Rectal smooth muscle tissue (tissue), 1 donor: Measurements from ENCODE around the gene ZNF225.
"Not testable (repeated sequence)": the region's sequence is repeated elsewhere in the genome, so short reads cannot be mapped to it uniquely, and the experiment has no call there.

Source experiments
- H3K27ac ChIP-seq: one replicate; pipeline ENCODE4 v1.7.0; 2013; ENCODE audit warnings: low read depth, low read length, inconsistent platforms
- H3K27me3 ChIP-seq: one replicate; pipeline ENCODE4 v1.7.0; 2013; ENCODE audit warnings: low read length; ENCODE audit not compliant: control insufficient read depth, insufficient read depth
- H3K36me3 ChIP-seq: one replicate; pipeline ENCODE4 v1.7.0; 2013; ENCODE audit warnings: low read length; ENCODE audit not compliant: control insufficient read depth, insufficient read depth
- H3K4me1 ChIP-seq: one replicate; pipeline ENCODE4 v1.7.0; 2013; ENCODE audit warnings: low read length; ENCODE audit not compliant: control insufficient read depth, insufficient read depth
- H3K4me3 ChIP-seq: one replicate; pipeline ENCODE4 v1.7.0; 2013; ENCODE audit warnings: low read length
- H3K9ac ChIP-seq: one replicate; pipeline ENCODE4 v1.7.0; 2013; ENCODE audit warnings: low read length

ZNF225 gene

GRCh38 chr19:44170660-44171059, 57.5 kb downstream of the ZNF225 start:
- H3K4me3 ChIP-seq, H3K4me1 ChIP-seq, H3K9ac ChIP-seq, H3K27me3 ChIP-seq, H3K27ac ChIP-seq: not testable (repeated sequence)
- H3K36me3 ChIP-seq: peaks cover 64% of the 10 kb centered on the region

GRCh38 chr19:44176590-44176989, 63.4 kb downstream of the ZNF225 start:
- H3K4me1 ChIP-seq: no peaks in the 10 kb centered on the region
- peaks cover 50% of the 10 kb centered on the region for H3K36me3 ChIP-seq
- H3K9ac ChIP-seq: no peak overlapping the region
- no peak overlapping the region for H3K27ac ChIP-seq
- H3K4me3 ChIP-seq: no peak overlapping the region
- H3K27me3 ChIP-seq: no peaks in the 10 kb centered on the region

GRCh38 chr19:44180968-44181367, 67.8 kb downstream of the ZNF225 start:
- Histone ChIP-seq H3K4me3 (no peak overlapping the region), H3K27ac (no peak overlapping the region), H3K9ac (no peak overlapping the region)

GRCh38 chr19:44182145-44182544, 68.9 kb downstream of the ZNF225 start:
- Histone ChIP-seq H3K27ac (no peak overlapping the region), H3K36me3 (no peaks in the 10 kb centered on the region), H3K4me1 (no peaks in the 10 kb centered on the region), H3K4me3 (no peak overlapping the region), H3K9ac (no peak overlapping the region), H3K27me3 (no peaks in the 10 kb centered on the region)

More at GRCh38 chr19:44180968-44181367, 67.8 kb downstream of the ZNF225 start:
- Histone ChIP-seq H3K4me1 (no peaks in the 10 kb centered on the region), H3K36me3 (peaks cover 7% of the 10 kb centered on the region), H3K27me3 (no peaks in the 10 kb centered on the region)
